HepG2 (cell line): ENCODE results near the gene CDK9.

Source experiments
- HNRNPL ChIP-seq: fragments of 200-400 bp; formaldehyde crosslinking; IDR thresholded peaks from 2 replicates; pipeline ENCODE4 v1.6.1; 2017; ENCODE audit warnings: mild to moderate bottlenecking, low read depth, low read length
- PHB2 ChIP-seq: fragments of 450-650 bp; IDR thresholded peaks from 2 replicates; pipeline ENCODE4 v1.6.1; 2018; ENCODE audit not compliant: partially characterized antibody
- POLR2A ChIP-seq, 2 experiments: IDR thresholded peaks; 2 replicates each; pipeline ENCODE4 v1.6.1; 2011; ENCODE audit warnings: low read depth in 2 of 2, low read length in 2 of 2, mild to moderate bottlenecking in 1 of 2, moderate library complexity in 1 of 2; ENCODE audit not compliant: insufficient read depth in 1 of 2
- RAD21 ChIP-seq: fragments of 450-650 bp; formaldehyde crosslinking; IDR thresholded peaks from 2 replicates; pipeline ENCODE4 v1.5.0; 2020; ENCODE audit warnings: mild to moderate bottlenecking
- SMC3 ChIP-seq: IDR thresholded peaks from 2 replicates; pipeline ENCODE4 v1.6.1; 2011; ENCODE audit warnings: low read length, improper control_type of control experiment
- ZNF605 ChIP-seq: sonication (generic); formaldehyde crosslinking; IDR thresholded peaks from 2 replicates; pipeline ENCODE4 v1.8.0; 2022; ENCODE audit warnings: mild to moderate bottlenecking, missing genetic modification reagents
- ZNF773 ChIP-seq: sonication (generic); formaldehyde crosslinking; IDR thresholded peaks from 2 replicates; pipeline ENCODE4 v1.4.0; 2020; ENCODE audit warnings: missing genetic modification reagents, borderline replicate concordance
- TF ChIP-seq, protein P1 (sequence below): sonication (generic); formaldehyde crosslinking; IDR thresholded peaks from 2 replicates; pipeline ENCODE4 v1.4.0; 2020; ENCODE audit warnings: missing genetic modification reagents
- TF ChIP-seq, protein P2 (sequence below): sonication (generic); formaldehyde crosslinking; IDR thresholded peaks from 2 replicates; pipeline ENCODE4 v1.8.1; 2023; ENCODE audit warnings: missing genetic modification reagents, inconsistent platforms, borderline replicate concordance
- TF ChIP-seq, protein P3 (sequence below): sonication (generic); formaldehyde crosslinking; IDR thresholded peaks from 2 replicates; pipeline ENCODE4 v1.5.0; 2020; ENCODE audit warnings: mild to moderate bottlenecking, missing genetic modification reagents, moderate library complexity

DNA sequence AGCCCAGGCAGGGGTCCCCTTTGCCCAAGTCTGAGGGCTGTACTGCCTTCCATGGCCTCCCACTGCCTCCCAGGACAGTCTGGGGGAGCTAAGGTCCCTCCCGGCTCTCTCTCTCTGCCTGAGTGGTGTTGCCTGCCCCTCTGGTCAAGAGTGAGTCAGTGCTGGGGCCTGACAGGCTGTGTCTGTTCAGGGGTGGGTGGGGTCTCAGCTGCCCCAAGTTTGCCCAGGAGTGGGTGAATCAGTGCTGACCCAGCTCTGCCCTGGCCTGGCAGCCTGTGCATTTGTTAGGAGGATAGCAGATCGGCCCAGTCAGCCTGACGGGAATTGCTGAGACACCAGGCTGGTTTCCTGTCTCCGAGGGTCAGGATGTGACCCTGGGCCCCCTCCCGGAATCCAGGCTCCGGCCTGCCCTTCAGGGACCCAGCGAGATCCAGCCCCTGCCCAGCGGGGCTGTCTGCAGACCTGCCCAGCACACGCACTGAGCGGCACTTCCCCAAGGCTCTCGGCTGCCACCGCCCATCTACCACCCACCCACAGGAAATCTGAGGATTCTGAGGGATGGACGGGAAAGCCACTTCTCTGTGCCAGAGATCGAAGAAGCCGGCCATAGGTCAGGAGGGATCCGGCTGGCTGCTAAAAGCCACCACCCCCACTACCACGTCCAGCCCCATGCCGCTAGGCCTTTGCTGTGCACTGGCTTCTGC is 52.7 kb downstream of the CDK9 start:
- TF ChIP-seq ZNF605 (CRISPR knock-in tag) (no peak), PHB2 (no peak), ZNF773 (CRISPR knock-in tag) (no peak), POLR2A (IDR thresholded peaks at IDR 0.05; ENCODE audit: insufficient read depth in 1 of 2, low read depth in 2 of 2, low read length in 2 of 2) (no peak), RAD21 (CRISPR knock-in tag) (0 out of 2 replicates have a peak, but pooled peaks have one; percentile 11), SMC3 (no peak), HNRNPL (peak; percentile 88)
- TF ChIP-seq, protein P1, sequence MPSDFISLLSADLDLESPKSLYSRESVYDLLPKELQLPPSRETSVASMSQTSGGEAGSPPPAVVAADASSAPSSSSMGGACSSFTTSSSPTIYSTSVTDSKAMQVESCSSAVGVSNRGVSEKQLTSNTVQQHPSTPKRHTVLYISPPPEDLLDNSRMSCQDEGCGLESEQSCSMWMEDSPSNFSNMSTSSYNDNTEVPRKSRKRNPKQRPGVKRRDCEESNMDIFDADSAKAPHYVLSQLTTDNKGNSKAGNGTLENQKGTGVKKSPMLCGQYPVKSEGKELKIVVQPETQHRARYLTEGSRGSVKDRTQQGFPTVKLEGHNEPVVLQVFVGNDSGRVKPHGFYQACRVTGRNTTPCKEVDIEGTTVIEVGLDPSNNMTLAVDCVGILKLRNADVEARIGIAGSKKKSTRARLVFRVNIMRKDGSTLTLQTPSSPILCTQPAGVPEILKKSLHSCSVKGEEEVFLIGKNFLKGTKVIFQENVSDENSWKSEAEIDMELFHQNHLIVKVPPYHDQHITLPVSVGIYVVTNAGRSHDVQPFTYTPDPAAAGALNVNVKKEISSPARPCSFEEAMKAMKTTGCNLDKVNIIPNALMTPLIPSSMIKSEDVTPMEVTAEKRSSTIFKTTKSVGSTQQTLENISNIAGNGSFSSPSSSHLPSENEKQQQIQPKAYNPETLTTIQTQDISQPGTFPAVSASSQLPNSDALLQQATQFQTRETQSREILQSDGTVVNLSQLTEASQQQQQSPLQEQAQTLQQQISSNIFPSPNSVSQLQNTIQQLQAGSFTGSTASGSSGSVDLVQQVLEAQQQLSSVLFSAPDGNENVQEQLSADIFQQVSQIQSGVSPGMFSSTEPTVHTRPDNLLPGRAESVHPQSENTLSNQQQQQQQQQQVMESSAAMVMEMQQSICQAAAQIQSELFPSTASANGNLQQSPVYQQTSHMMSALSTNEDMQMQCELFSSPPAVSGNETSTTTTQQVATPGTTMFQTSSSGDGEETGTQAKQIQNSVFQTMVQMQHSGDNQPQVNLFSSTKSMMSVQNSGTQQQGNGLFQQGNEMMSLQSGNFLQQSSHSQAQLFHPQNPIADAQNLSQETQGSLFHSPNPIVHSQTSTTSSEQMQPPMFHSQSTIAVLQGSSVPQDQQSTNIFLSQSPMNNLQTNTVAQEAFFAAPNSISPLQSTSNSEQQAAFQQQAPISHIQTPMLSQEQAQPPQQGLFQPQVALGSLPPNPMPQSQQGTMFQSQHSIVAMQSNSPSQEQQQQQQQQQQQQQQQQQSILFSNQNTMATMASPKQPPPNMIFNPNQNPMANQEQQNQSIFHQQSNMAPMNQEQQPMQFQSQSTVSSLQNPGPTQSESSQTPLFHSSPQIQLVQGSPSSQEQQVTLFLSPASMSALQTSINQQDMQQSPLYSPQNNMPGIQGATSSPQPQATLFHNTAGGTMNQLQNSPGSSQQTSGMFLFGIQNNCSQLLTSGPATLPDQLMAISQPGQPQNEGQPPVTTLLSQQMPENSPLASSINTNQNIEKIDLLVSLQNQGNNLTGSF = no peak
- TF ChIP-seq, protein P2, sequence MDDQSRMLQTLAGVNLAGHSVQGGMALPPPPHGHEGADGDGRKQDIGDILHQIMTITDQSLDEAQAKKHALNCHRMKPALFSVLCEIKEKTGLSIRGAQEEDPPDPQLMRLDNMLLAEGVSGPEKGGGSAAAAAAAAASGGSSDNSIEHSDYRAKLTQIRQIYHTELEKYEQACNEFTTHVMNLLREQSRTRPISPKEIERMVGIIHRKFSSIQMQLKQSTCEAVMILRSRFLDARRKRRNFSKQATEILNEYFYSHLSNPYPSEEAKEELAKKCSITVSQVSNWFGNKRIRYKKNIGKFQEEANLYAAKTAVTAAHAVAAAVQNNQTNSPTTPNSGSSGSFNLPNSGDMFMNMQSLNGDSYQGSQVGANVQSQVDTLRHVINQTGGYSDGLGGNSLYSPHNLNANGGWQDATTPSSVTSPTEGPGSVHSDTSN (CRISPR knock-in tag) = no peak
- TF ChIP-seq, protein P3, sequence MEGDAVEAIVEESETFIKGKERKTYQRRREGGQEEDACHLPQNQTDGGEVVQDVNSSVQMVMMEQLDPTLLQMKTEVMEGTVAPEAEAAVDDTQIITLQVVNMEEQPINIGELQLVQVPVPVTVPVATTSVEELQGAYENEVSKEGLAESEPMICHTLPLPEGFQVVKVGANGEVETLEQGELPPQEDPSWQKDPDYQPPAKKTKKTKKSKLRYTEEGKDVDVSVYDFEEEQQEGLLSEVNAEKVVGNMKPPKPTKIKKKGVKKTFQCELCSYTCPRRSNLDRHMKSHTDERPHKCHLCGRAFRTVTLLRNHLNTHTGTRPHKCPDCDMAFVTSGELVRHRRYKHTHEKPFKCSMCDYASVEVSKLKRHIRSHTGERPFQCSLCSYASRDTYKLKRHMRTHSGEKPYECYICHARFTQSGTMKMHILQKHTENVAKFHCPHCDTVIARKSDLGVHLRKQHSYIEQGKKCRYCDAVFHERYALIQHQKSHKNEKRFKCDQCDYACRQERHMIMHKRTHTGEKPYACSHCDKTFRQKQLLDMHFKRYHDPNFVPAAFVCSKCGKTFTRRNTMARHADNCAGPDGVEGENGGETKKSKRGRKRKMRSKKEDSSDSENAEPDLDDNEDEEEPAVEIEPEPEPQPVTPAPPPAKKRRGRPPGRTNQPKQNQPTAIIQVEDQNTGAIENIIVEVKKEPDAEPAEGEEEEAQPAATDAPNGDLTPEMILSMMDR (CRISPR knock-in tag) = no peak
